GM19043 (cell line): ENCODE measurements around the gene NISCH.

ENCODE experiments used
- ATAC-seq: cut with Tn5 transposase; IDR thresholded peaks from one replicate; pipeline ENCODE4 v1.9.1; 2021; ENCODE audit warnings: low read depth; ENCODE audit not compliant: unreplicated experiment

Gene NISCH

GRCh38 chr3:52446631-52447511 lies 8.5 kb upstream of the NISCH start:
- no peak for ATAC-seq

GRCh38 chr3:52447512-52448355 lies 7.7 kb upstream of the NISCH start:
- no peak for ATAC-seq

- no peak for ATAC-seq
Measured at GRCh38 chr3:52450489-52451236, 4.7 kb upstream of the NISCH start.

GRCh38 chr3:52451237-52452083 lies 3.9 kb upstream of the NISCH start:
- no peak for ATAC-seq

GRCh38 chr3:52452126-52452525 lies 3.3 kb upstream of the NISCH start:
- ATAC-seq, result no peak

GRCh38 chr3:52452570-52453221 lies 2.7 kb upstream of the NISCH start:
- ATAC-seq, result no peak

GRCh38 chr3:52453496-52454249 lies 1.7 kb upstream of the NISCH start, which contains the start of gene TNNC1:
TNNC1 (minus strand) TSS chr3:52454041; CDS start chr3:52454015, 26 bp downstream.
- ATAC-seq, result no peak

- ATAC-seq, result no peak
Measured at GRCh38 chr3:52454250-52454937, 1.0 kb upstream of the NISCH start.

- ATAC-seq, result no peak
Measured at GRCh38 chr3:52454938-52455282, 494 bp upstream of the NISCH start.

- no peak for ATAC-seq
Measured at GRCh38 chr3:52456169-52456799, 880 bp downstream of the NISCH start.

GRCh38 chr3:52456800-52457183 lies 1.4 kb downstream of the NISCH start:
- ATAC-seq, result no peak

- ATAC-seq, result no peak
Measured at GRCh38 chr3:52458031-52458760, 2.8 kb downstream of the NISCH start.

- no peak for ATAC-seq
Measured at GRCh38 chr3:52458770-52459545, 3.6 kb downstream of the NISCH start.

GRCh38 chr3:52461874-52462273 lies 6.5 kb downstream of the NISCH start:
- ATAC-seq, result no peak

GRCh38 chr3:52463416-52463815 lies 8.0 kb downstream of the NISCH start:
- ATAC-seq, result no peak

GRCh38 chr3:52468336-52468735 lies 12.9 kb downstream of the NISCH start:
- ATAC-seq, result no peak
